ENCODE measurements around the gene FA2H.
A peak's percentile ranks its signal among the peaks of the same experiment; 100 is the strongest.
"Not testable (repeated sequence)": the region's sequence is repeated elsewhere in the genome, so short reads cannot be mapped to it uniquely, and the experiment has no call there.

FA2H gene

DNA sequence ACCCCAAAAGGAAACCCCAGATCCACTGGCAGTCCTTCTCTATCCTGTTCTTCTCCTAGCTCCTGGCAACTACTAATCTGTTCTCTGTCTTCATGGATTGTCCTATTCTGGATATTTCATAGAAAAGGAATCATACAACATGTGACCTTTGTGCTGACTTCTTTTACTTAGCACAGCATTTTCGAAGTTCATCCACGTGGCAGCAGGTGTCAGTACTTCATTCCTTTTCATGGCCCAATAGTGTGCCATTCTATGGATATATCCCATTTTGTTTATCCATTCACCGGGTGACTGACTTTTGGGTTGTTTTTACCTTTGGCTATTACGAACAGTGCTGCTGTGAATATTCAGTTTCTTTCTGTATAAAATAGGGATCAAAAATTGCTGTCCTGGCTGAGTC is 10.4 kb upstream of the FA2H start:
- Mint-ChIP-seq H3K27me3 (peaks cover 10 to 17% of the 10 kb centered on the region in 2 donors), H3K4me3 (no peak overlapping the region), H3K9me3 (peaks cover 0 to 1% of the 10 kb centered on the region in 2 donors), H3K27ac (no peak overlapping the region), H3K36me3 (peaks cover 0 to 3% of the 10 kb centered on the region in 2 donors), H3K4me1 (no peaks in the 10 kb centered on the region)
- ATAC-seq (replicated peaks) (no peak), DNase-seq (no peak)

DNA sequence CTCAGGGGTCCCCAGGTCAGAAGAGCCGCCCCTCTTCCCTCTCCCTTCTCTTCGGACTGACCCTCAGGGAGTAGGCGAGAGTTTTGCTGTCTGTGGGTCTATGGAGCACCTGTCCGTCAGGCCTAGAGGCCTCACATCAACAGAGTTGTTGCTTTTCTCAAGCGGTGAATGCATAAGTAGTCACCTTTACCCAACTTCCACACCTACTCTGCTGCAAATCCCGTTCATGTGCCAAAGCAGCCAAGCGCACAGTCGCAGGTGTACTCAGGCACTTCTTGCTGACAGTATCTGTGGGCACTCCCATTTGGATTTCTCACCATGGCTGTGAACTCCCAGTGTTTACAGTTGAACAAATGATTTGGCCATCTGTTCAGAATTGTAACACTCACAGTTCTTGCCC is 4.0 kb upstream of the FA2H start:
- Mint-ChIP-seq H3K27ac (no peak overlapping the region), H3K36me3 (no peaks in the 10 kb centered on the region), H3K4me1 (peaks cover 8 to 15% of the 10 kb centered on the region in 2 donors), H3K9me3 (no peaks in the 10 kb centered on the region), H3K4me3 (no peak overlapping the region), H3K27me3 (peaks cover 21 to 35% of the 10 kb centered on the region in 2 donors)
- ATAC-seq (replicated peaks): no peak
- no peak for DNase-seq

DNA sequence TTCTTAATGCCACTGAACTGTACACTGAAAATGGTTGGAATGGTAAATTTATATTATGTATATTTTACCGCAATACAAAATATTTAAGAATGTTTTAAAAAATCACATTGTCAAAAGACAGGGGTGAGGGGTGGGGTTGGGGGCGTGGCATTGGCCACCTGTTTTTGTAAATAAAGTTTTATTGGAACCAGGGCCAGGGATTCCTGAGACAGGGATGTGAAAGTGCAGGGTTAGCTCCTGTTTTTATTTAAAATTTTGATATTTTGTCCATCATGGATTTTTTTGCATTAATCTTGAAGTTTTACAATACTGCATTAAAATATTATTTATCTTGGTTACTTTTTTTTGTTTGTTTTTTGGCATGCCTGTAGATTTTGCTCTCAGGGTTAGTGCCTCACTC is 2.3 kb upstream of the FA2H start:
- no peaks in the 10 kb centered on the region for H3K9me3 Mint-ChIP-seq
- no peak overlapping the region for H3K27ac Mint-ChIP-seq
- no peak overlapping the region for H3K4me3 Mint-ChIP-seq
- peaks cover 14 to 23% of the 10 kb centered on the region in 2 donors for H3K4me1 Mint-ChIP-seq
- no peak for ATAC-seq (replicated peaks)
- DNase-seq: no peak
- peaks cover 32 to 51% of the 10 kb centered on the region in 2 donors for H3K27me3 Mint-ChIP-seq
- no peaks in the 10 kb centered on the region for H3K36me3 Mint-ChIP-seq

DNA sequence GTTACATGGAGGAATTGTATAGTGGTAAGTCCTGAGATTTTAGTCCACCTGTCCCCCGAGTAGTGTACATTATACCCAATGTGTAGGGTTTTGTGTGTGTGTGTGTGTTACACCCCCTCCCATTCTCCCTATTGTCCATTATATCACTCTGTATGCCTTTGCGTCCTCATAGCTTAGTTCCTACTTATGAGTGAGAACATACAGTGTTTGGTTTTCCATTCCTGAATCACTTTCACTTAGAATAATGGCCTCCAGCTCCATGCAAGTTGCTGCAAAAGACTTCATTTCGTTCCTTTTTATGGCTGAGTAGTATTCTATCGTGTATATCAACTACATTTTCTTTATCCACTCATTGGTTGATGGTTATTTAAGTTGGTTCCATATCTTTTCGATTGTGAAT is 635 bp upstream of the FA2H start:
- H3K4me1 Mint-ChIP-seq: peaks cover 18 to 30% of the 10 kb centered on the region in 2 donors
- no peak overlapping the region for H3K27ac Mint-ChIP-seq
- DNase-seq (no peak), ATAC-seq (replicated peaks) (no peak)
- H3K36me3 Mint-ChIP-seq: no peaks in the 10 kb centered on the region
- H3K4me3 Mint-ChIP-seq: peak overlapping the region; percentile 48 to 53
- H3K27me3 Mint-ChIP-seq: peaks cover 35 to 57% of the 10 kb centered on the region in 2 donors
- H3K9me3 Mint-ChIP-seq: no peaks in the 10 kb centered on the region

DNA sequence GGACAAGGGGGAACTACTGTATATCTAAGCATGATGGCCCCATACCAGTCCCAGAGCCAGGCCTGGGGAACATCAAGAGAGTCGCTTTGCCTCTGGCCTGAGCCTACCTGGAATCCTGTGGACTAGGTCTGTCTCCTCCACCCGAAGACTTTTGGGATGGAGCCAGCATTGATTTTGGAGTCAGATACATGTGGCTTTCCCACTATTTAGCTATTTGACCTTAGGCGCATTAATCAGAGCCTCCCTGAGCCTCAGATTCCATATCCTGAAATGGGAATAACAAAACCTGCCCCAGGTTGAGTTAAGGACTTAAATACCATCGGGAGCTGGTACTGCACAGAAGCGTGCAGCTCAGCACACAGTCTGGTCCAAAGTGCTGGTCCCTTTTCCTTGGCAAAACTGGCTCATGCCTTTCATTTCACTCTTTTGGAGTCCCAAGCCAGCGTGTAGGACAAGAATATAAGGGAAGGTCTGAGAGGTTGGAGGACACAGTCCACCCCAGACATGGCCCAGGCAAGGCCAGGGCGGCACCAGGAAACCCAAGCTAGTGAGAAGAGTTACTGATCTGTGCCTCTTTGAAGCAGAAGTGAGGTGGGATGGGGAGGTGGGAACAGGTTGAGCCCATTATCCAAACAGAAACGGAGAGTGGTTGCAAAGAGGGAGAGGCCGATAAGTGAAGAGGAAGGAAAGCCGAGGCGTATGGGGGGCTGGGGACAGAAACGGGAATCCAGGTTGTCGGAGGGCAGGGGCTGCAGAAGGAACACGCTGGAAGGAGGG is 986 bp downstream of the FA2H start:
- Mint-ChIP-seq H3K9me3 (no peaks in the 10 kb centered on the region), H3K36me3 (no peaks in the 10 kb centered on the region), H3K4me1 (peaks cover 18 to 30% of the 10 kb centered on the region in 2 donors), H3K27me3 (peaks cover 35 to 53% of the 10 kb centered on the region in 2 donors), H3K27ac (peak overlapping the region; percentile 32), H3K4me3 (peak overlapping the region; percentile 53 to 85)
- ATAC-seq (replicated peaks): no peak
- DNase-seq: no peak

DNA sequence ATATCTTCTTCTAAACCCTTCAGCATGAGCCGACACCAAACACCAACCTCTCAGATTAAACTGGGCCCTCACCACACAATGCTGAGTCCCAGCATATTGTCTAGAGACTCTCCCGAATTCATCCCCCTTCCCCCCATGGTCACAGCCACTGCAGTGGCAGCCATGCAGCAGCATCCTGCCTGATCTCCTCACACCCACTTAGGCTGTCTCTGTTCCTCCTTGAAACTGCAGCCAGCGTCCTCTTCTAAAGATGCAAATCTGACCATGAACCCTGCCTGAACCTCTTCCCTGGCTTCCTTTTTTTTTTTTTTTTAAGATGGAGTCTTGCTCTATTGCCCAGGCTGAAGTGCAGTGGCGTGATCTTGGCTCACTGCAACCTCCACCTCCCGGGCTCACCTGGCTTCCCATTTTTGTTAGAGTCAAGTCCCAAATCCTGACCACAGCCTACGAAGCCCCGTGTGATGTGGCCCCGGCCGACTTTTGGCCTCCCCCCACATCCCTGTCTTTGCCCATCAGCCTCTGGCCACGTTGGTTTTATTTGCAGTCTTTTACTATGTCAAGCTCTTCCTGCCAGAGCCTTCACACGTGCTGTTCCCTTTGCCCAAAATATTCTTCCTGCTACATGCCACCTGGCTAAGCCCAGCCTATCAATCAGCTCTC is 2.8 kb downstream of the FA2H start:
- H3K27me3 Mint-ChIP-seq: peaks cover 43 to 58% of the 10 kb centered on the region in 2 donors
- H3K27ac Mint-ChIP-seq: no peak overlapping the region
- no peaks in the 10 kb centered on the region for H3K36me3 Mint-ChIP-seq
- H3K4me3 Mint-ChIP-seq: peak overlapping the region in 1 of 2 donors; percentile 2
- DNase-seq: peak; percentile 18
- H3K9me3 Mint-ChIP-seq: no peaks in the 10 kb centered on the region
- H3K4me1 Mint-ChIP-seq: peaks cover 18 to 35% of the 10 kb centered on the region in 2 donors
- peak; percentile 79 to 81 for ATAC-seq (replicated peaks)

DNA sequence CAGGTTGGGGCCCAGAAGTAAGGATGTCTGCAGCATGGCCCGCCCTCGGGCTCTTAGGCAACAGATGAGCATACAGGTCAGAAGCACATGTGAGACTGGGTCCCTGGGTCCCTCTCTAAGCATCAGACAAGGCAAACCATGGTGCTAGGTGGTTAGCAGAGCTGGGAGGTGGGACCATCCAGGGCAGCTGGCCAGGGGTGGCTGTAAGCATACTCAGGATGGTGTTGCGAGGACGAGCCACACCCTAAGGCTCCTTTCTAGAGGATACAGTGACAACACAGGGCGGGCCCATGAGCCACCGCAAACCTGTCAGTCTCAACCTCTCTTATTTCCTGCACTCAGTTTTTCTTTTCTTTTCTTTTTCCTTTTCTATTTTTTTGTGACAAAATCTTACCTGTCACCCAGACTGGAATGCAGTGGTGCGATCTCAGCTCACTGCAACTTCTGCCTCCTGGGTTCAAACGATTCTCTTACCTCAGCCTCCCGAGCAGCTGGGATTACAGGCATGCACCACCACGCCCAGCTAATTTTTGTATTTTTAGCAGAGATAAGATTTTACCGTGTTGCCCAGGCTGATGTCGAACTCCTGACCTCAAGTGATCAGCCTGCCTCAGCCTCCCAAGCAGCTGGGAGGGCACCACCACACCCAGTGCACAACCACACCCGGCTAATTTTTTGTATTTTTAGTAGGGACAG is 3.6 kb downstream of the FA2H start:
- Mint-ChIP-seq H3K4me1 (peaks cover 18 to 35% of the 10 kb centered on the region in 2 donors), H3K36me3 (no peaks in the 10 kb centered on the region), H3K27ac (no peak overlapping the region), H3K4me3 (no peak overlapping the region), H3K9me3 (no peaks in the 10 kb centered on the region), H3K27me3 (peaks cover 42 to 60% of the 10 kb centered on the region in 2 donors)
- no peak for DNase-seq
- ATAC-seq (replicated peaks): no peak

DNA sequence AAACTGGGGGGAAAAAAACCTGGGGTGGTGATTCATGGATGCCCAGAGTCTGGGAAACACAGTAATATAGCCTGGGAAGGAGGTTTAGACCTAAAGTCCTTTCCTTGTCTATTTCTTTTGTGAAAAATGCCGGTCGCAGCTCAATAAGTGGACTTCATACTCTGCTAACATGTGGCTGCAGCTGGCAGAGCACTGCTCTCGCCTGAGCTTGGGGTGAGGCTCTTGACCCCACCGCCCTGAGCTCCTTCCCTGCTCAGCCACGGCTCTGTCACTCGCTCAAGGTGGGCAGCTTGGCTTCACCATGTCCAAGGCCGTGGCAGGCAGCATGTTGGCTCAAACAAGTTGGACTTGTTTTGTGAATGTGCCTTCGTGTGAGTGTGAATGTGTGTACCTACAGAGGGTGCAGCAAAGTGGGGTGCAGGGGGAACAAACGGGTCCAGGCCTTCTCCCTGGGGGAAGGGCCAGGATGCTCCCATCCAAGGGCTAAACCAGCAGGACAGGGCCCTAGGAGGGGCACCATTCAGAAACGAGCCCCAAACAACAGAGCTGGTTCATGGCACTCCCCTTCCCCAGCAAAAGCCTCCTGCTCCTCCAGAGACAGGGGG is 4.9 kb downstream of the FA2H start:
- DNase-seq: no peak
- no peak overlapping the region for H3K4me3 Mint-ChIP-seq
- H3K9me3 Mint-ChIP-seq: no peaks in the 10 kb centered on the region
- ATAC-seq (replicated peaks): no peak
- peaks cover 16 to 28% of the 10 kb centered on the region in 2 donors for H3K4me1 Mint-ChIP-seq
- H3K27me3 Mint-ChIP-seq: peaks cover 38 to 57% of the 10 kb centered on the region in 2 donors
- H3K36me3 Mint-ChIP-seq: no peaks in the 10 kb centered on the region
- H3K27ac Mint-ChIP-seq: no peak overlapping the region

DNA sequence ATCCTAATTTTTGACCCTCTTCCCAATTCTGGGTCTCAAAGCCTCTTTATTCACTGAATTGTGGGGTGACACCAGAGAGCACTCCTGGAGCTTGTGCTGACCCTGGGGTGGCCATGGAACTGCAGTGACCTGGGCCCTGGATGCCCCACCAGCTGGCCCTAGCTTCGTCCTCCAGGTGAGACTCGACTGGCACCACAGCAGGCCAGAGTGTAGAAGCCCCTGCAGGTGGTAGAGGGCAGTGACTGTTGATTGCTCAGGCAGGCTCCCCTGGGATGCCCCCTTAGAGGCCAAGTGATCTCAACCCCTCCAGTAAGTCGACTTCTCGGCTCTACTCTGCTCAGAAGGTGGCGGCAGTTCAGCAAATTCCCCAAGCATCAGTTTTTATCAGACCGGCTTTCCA is 6.4 kb downstream of the FA2H start:
- Mint-ChIP-seq H3K4me1 (peaks cover 10 to 18% of the 10 kb centered on the region in 2 donors), H3K9me3 (no peaks in the 10 kb centered on the region), H3K4me3 (no peak overlapping the region), H3K36me3 (no peaks in the 10 kb centered on the region), H3K27me3 (peaks cover 30 to 51% of the 10 kb centered on the region in 2 donors), H3K27ac (no peak overlapping the region)
- no peak for ATAC-seq (replicated peaks)
- DNase-seq: no peak

DNA sequence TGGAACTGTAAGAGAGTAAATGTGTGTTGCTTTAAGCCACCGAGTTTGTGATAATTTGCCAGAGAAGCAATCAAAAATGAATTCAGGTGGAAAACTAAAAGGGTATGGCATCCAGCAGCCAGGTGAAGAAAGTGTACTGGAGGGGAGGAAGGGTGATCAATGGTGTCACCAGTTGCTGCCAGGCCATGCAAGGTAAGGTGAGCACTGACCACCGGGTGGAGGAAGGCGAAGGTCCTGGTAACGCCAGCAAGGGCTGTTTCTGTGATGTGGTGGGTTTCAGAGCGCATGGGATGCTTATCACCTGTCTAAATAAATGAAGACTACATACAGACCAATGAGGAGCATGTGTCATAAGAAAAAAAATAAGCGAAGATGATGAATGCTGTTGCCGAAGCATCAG is 6.9 kb downstream of the FA2H start:
- peaks cover 10 to 18% of the 10 kb centered on the region in 2 donors for H3K4me1 Mint-ChIP-seq
- H3K4me3 Mint-ChIP-seq: no peak overlapping the region
- H3K36me3 Mint-ChIP-seq: no peaks in the 10 kb centered on the region
- H3K9me3 Mint-ChIP-seq: no peaks in the 10 kb centered on the region
- no peak overlapping the region for H3K27ac Mint-ChIP-seq
- ATAC-seq (replicated peaks) (no peak), DNase-seq (no peak)
- H3K27me3 Mint-ChIP-seq: peaks cover 27 to 46% of the 10 kb centered on the region in 2 donors

DNA sequence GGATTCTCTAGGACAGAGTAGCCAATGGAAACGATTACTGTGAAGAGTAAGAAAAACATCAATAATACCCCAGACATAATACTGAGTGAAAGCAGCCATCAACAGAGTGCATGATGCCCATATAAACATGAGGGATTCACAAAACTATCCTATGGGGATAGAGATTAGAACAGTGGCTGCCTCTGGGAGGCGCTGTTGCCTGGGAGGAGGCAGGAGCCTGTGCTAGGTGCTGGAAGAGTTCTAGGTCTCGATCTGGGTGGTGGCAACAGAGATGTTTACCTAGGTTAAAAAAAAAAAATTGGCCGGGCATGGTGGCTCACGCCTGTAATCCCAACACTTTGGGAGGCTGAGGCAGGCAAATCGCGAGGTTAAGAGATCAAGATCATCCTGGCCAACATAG is 7.9 kb downstream of the FA2H start:
- no peak overlapping the region for H3K4me3 Mint-ChIP-seq

DNA sequence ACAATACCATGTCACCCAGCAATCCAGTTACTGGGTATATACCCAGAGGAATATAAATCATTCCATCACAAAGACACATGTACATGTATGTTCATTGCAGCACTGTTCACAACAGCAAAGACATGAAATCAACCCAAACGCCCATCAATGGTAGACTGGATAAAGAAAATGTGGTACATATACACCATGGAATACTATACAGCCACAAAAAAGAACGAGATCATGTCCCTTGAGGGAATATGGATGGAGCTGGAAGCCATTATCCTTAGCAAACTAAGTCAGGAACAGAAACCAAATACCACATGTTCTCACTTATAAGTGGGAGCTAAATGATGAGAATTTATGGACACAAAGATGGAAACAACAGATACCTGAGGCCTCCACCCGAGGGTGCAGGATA is 10.4 kb downstream of the FA2H start:
- not testable (repeated sequence) for ATAC-seq (replicated peaks); H3K27ac Mint-ChIP-seq
- peaks cover 17 to 44% of the 10 kb centered on the region in 2 donors for H3K27me3 Mint-ChIP-seq

More for the DNA sequence above, 7.9 kb downstream of the FA2H start:
- ATAC-seq (replicated peaks) (no peak), DNase-seq (no peak)
- H3K9me3 Mint-ChIP-seq: no peaks in the 10 kb centered on the region
- H3K4me1 Mint-ChIP-seq: peaks cover 3 to 10% of the 10 kb centered on the region in 2 donors
- H3K36me3 Mint-ChIP-seq: no peaks in the 10 kb centered on the region
- peaks cover 21 to 37% of the 10 kb centered on the region in 2 donors for H3K27me3 Mint-ChIP-seq
- H3K27ac Mint-ChIP-seq: no peak overlapping the region

DNA sequence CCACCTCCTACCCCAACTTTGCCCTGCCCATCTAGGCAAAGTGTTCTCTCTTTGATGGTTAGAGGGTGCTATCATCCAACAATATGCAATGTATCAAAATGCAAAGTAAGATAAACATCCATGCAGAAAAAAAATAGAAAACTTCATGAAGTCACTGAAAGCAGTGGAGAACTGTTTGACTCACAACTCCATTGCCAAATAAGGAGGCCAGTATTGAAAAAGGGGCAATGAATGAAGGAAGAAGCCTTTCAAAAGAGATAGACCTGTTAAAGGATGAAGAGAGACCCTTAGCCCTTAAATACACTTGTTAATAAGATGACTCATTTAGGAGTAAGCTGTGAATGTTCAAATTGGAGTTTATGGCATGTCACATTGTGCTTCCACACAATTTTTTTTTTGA is 13.0 kb downstream of the FA2H start:
- no peaks in the 10 kb centered on the region for H3K9me3 Mint-ChIP-seq
- H3K4me1 Mint-ChIP-seq: no peaks in the 10 kb centered on the region
- no peak for ATAC-seq (replicated peaks)
- peaks cover 13 to 36% of the 10 kb centered on the region in 2 donors for H3K27me3 Mint-ChIP-seq
- H3K36me3 Mint-ChIP-seq: no peaks in the 10 kb centered on the region
- no peak overlapping the region for H3K27ac Mint-ChIP-seq
- DNase-seq: no peak
- H3K4me3 Mint-ChIP-seq: no peak overlapping the region

More for the DNA sequence above, 10.4 kb downstream of the FA2H start:
- not testable (repeated sequence) for DNase-seq, H3K4me3 Mint-ChIP-seq, H3K36me3 Mint-ChIP-seq, H3K9me3 Mint-ChIP-seq, H3K4me1 Mint-ChIP-seq

Data from stimulated activated naive B cell treated with anti-CD40 and anti-IgM and Interleukin-4, amounts not matched to agents 10 μg/mL and 1 μg/mL and 100 μg/mL, for 72 hours (primary cell).